ENCODE data around the gene DNM3.

DNA sequence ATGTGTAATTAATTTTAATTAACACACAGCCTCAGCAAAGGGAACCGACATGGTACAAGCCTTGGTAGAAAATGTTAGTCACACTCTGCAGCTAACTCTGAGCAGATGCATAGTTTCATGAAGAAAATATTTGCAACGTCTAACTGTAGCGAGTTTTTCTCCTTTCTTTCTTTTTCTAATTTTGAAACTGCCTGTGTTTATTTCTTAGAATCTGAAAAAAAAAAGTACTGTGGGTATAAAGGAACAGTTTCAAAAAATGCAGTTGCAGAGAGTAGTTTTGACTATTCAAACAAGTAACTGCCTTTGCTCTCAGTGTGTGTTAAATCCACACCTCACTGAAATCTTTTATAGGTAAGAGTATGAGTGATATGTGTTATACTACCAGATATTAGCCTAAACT is 429.3 kb downstream of the DNM3 start:
- TF ChIP-seq EZH2 (IDR thresholded peaks at IDR 0.05; ENCODE audit: borderline replicate concordance, low read length), result no peak
- TF ChIP-seq, protein P1, sequence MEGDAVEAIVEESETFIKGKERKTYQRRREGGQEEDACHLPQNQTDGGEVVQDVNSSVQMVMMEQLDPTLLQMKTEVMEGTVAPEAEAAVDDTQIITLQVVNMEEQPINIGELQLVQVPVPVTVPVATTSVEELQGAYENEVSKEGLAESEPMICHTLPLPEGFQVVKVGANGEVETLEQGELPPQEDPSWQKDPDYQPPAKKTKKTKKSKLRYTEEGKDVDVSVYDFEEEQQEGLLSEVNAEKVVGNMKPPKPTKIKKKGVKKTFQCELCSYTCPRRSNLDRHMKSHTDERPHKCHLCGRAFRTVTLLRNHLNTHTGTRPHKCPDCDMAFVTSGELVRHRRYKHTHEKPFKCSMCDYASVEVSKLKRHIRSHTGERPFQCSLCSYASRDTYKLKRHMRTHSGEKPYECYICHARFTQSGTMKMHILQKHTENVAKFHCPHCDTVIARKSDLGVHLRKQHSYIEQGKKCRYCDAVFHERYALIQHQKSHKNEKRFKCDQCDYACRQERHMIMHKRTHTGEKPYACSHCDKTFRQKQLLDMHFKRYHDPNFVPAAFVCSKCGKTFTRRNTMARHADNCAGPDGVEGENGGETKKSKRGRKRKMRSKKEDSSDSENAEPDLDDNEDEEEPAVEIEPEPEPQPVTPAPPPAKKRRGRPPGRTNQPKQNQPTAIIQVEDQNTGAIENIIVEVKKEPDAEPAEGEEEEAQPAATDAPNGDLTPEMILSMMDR (IDR thresholded peaks at IDR 0.05; ENCODE audit: low read length), result no peak

Measured in OCI-LY1 (cell line).